Measurements from ENCODE around the gene STYXL1.
"Not testable (repeated sequence)": the region's sequence is repeated elsewhere in the genome, so short reads cannot be mapped to it uniquely, and the experiment has no call there.

STYXL1 gene

DNA sequence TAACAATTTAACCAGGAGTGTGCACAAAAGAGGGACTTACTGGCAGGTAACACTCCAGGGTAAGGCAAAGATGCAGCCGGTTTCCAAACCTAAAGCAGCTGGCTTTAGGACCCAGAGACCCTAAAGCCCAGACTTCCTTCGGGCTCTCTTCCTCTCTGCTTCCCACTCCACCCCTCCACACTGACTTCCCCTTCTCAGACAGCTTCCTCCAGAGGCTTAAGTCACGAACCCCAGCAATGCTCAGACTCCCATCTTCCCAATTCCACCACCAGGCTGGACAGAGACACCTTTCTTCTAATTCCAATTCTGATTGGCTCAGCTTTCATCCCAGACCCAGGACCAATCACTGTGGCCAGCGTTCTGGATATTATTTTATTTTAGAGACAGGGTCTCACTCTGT, 24.8 kb downstream of the STYXL1 start:
- DNase-seq = no peak

DNA sequence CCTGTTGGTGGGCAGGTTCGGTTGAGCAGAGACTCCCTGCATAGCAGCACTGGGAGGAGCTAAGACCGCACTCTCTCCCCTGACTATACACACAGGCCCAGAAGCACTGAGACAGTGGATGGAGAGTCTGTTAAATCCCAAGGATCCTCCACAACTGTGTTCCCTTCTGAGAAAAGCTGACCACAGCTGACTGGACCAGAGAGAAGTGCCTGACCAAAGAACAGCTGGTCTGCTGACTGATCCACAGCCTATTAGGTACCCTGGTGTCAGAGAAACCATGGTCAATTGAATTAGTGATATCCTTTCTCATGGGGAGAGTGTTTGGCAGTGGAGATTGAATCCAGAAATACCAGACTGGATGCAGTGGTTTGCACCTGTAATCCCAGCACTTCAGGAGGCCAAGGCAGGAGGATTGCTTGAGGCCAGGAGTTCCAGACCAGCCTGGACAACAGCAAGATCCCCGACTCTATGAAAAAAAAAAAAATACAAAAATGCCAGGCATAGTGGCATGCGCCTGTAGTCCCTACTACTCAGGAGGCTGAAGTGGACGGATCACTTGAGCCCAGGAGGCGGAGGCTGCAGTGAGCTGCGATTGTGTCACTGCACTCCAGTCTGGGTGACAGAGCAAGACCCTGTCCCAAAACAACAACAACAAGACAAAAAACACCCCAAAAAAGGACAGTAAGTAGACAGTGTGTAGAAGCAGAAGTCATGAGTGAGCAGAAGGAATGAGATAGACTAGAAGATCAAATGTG, 25.6 kb downstream of the STYXL1 start:
- DNase-seq = no peak

DNA sequence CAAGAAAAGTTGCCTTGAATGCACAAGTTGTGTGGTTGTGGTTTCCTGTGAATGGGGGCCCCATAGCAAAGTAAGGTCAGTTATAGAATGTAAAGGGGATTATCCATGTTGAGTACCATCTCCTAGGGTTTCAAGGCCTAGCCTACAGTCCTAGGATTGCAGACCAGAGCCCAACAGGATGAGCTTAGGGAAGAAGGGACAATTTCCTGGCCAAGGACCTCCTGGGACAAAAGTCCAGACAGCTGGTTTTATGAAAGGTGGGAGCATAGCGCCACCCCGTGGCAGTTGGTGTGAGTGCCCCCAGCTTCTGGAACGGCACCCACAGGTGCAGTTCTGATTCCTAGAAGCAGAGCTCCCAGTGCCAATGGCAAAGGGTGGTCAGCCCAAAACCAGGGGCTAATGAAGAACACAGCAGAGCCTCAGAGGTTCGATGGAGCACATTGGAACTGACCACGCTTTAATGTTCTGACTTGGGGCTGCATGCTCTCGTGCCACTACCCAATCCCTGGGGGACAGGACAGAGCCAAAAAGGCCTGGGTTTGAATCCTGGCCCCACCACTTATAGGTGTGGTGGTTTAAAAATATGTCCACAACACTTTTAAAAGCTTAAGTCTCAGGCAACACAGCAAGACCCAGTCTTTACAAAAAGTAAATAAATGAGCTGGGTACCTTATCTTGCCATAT, 27.6 kb downstream of the STYXL1 start:
- peak; percentile 9 for DNase-seq

DNA sequence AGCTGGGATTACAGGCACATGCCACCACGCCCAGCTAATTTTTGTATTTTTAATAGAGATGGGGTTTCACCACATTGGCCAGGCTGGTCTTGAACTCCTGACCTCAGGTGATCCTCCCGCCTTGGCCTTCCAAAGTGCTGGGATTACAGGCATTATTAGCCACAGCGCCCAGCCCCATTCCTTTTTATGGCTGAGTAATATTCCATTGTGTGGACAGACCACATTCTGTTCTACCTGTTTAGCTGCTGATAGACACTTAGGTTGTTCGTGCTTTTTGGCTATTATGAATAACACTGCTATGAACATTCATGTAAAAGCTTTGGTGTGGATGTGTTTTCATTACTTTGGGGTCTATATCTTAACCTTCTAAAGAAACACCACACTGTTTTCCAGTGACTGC, 29.3 kb downstream of the STYXL1 start:
- not testable (repeated sequence) for DNase-seq

GRCh38 chr7:76016191-76016947, 31.4 kb downstream of the STYXL1 start:
- no peak for DNase-seq

GRCh38 chr7:76011442-76011861, 36.3 kb downstream of the STYXL1 start:
- no peak for DNase-seq

DNA sequence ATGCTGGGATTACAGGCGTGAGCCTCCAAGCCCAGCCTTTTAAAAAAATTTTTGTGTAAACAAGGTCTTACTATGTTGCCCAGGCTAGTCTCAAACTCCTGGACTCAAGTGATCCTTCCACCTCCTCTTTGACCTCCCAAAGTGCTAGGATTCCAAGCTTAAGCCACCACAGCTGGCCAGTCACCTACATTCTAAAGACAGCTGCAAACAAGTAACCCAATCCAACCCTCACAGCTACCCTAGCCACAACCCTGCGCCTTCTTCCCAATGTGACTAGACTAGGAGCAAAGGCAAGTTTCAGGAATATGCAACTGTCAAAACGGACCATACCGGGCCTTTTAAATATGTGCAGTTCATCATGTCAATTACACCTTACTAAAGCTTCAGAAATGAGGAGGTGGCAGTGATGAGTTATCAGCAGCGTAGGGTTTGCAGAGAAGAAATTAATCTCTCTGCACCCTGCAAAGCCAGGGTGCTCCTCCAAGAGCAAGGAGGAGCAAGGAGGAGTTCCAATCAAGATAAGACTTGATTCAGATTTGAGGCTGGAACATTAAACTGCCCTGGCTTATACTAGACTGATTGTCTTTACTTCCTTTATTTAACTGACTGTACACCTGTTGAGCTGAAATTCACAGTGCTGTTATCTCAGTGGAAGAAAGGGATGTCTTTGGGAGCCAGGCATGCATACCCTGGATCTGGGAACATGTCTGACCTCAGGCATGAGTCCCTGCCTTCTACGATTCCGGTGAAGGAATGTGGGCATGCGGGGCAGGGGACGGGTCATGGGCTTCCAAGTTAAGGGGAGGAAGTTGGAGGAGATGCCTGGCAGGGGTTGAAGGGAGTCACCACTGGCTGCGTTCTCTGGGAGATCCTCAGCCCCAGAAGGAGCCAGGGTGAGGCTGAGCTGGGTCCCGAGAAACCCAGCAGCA, 37.9 kb downstream of the STYXL1 start:
- no peak for DNase-seq

DNA sequence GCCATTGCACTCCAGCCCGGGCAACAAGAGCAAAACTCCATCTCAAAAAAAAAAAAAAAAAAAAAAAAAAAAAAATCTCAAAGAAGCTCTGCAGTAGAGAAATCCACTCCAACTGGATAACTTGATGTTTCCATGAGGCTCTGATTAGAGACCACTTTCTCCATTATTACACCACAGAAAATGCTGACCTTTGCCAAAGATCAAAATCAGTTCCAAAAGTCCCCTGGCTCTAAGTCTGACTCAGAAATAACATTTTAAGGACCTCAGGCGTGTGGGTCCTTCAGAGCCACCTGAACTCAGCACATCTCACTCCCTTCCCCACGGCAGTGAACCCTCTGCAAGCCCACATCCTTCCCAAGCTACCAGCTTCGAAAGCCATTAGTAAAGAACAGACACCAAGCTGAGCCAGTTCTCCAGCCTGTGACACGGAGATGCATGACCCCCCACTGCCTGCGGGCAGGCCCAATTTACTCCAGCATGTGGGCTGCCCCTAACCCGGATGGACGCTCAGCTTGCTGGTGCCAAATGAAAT, 39.6 kb downstream of the STYXL1 start:
- no peak for DNase-seq

GRCh38 chr7:76005004-76005403, 42.8 kb downstream of the STYXL1 start:
- not testable (repeated sequence) for DNase-seq

GRCh38 chr7:76003351-76003750, 44.4 kb downstream of the STYXL1 start:
- no peak for DNase-seq

GRCh38 chr7:76002822-76003221, 45.0 kb downstream of the STYXL1 start:
- no peak for DNase-seq

GRCh38 chr7:76002139-76002538, 45.7 kb downstream of the STYXL1 start:
- no peak for DNase-seq

DNA sequence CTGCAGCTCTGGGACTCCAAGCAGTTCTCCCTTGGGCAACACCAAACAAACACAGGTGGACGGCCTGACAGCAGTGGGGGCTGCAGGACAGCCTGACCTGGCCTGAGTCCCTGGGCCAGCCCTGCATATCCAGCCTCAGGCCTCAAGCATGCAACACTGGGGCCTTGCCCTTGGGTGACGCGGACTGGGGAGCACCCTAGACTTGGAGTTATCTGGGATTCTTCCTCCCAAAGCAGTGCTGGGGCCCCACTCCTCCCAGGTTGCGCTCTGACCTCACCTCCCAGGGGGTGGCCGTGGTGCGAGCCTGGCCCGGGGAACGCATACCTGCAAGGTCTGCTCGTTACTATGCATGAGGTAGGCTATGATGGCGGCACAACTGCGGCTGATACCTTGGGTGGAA, 47.2 kb downstream of the STYXL1 start:
- no peak for DNase-seq

- no peak for DNase-seq
Measured at GRCh38 chr7:75998038-75998437, 49.8 kb downstream of the STYXL1 start.

DNA sequence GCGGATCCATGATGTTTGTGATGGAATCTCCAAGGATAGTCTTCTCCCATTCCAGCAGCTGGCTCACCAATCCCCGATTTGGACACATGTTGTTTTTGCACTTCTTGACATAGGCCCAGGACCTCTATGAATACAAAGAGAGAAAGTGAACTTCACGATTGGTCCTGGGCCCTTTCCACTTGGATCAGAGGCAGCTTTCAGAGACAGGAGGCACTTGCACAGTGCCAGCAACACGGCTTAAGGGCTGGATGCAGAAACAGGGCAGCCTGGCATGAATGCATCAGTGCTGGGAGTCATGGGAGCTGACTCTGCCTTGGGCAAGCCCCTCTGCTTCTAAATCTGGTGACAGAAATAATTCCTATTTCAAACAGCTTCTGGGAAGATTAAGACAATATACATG, 51.3 kb downstream of the STYXL1 start:
- DNase-seq = no peak

- DNase-seq = no peak
Measured at GRCh38 chr7:75995996-75996395, 51.8 kb downstream of the STYXL1 start.

DNA sequence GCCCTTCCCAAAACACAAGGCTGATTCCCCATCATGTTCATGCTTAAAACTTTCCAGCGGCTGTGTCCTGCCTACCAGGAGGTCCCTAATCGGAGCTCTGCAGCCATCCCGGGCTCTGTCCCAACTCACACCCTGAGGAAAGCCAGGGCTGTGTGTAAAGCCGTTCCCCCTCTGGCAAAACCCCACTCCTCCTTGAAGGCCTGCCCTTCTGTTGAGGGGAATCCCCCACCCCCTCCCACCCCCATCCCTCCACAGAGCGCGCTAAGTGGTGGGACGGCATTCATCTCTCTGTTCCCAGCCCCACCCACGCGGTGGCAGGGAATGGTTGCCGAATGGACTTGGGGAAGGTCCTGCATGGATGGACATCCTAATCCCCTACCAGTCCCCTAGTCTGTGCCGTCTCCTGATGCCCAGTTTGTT, 52.7 kb downstream of the STYXL1 start:
- no peak for DNase-seq

GRCh38 chr7:75994388-75995051, 53.3 kb downstream of the STYXL1 start, which contains the start of gene TMEM120A:
Gene TMEM120A (minus strand): TSS chr7:75994595. CDS start chr7:75994570, 25 bp downstream.
- DNase-seq = peak; percentile 63

DNA sequence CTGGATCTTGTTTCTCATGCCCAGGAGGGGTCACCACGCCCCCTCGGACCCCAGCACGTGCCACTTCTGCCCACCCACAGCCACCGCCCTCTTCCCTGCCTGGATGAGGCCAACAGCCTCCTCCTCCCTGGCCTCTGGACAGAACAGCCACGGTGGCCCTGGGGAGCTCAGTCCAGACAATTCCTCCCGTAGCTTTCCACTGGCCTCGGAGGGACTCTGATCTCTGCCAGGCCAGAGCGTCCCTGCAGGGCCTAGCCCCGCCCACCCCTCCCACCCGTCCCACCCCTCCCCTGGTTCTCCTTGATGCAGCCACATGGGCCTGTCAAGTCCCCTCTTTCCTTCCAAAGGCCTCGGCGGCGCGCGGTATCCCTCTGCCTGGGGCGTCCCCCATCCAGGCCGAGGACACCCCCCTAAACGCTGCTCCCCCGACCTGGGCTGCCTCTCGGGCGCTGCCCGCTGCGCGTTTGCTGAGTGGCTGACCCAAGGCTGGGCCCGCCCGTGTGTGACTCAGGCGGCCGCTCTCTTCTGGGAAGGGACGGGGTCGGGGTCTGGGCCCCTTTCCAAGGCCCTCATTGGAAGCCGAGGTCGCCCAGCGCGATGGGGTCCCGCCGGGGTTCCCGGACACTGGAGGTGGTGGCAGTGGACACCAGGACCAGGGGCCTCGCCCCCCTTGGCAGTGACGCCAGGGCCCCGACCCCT, 54.0 kb downstream of the STYXL1 start:
- DNase-seq = no peak

GRCh38 chr7:75992083-75992755, 55.6 kb downstream of the STYXL1 start:
- no peak for DNase-seq

Measured in SHP77 treated with DMSO at 0.1 percent for 48 hours (cell line).